OCI-LY7 (cell line): ENCODE results near the gene POU2AF2.

Experiments
- CTCF ChIP-seq: fragments of 200-600 bp; sonication (generic); conservative IDR thresholded peaks from 2 replicates; pipeline ENCODE4 v1.5.1; 2014; ENCODE audit warnings: mild to moderate bottlenecking, antibody characterized with exemption, low read length, moderate library complexity, mixed read lengths
- EZH2phosphoT487 ChIP-seq: fragments of 200-600 bp; sonication (generic); IDR thresholded peaks from 2 replicates; pipeline ENCODE4 v1.6.1; 2018; ENCODE audit warnings: low read depth, borderline replicate concordance, mild to moderate bottlenecking, mixed run types, antibody characterized with exemption, low read length, moderate library complexity, mixed read lengths

GRCh38 chr11:111259896-111260295, 14.4 kb downstream of the POU2AF2 start:
- no peak for TF ChIP-seq CTCF
- TF ChIP-seq EZH2phosphoT487: no peak
